Ishikawa (cell line): ENCODE measurements around the gene DCUN1D5.

Experiments used
- CEBPB ChIP-seq: IDR thresholded peaks from 2 replicates; pipeline ENCODE4 v1.6.1; 2012
- EGR1 ChIP-seq: IDR thresholded peaks from 2 replicates; pipeline ENCODE4 v1.6.1; 2012
- EP300 ChIP-seq: IDR thresholded peaks from 2 replicates; pipeline ENCODE4 v1.6.1; 2012; ENCODE audit warnings: borderline replicate concordance
- FOXM1 ChIP-seq: IDR thresholded peaks from 2 replicates; pipeline ENCODE4 v1.6.1; 2012; ENCODE audit warnings: low read depth, borderline replicate concordance
- RAD21 ChIP-seq: IDR thresholded peaks from 2 replicates; pipeline ENCODE4 v1.6.1; 2012; ENCODE audit warnings: low read depth
- TAF1 ChIP-seq: IDR thresholded peaks from 2 replicates; pipeline ENCODE4 v1.6.1; 2012; ENCODE audit warnings: low read depth, mild to moderate bottlenecking
- TEAD4 ChIP-seq: IDR thresholded peaks from 2 replicates; pipeline ENCODE4 v1.6.1; 2012
- USF1 ChIP-seq: IDR thresholded peaks from 2 replicates; pipeline ENCODE4 v1.6.1; 2012
- YY1 ChIP-seq: IDR thresholded peaks from 2 replicates; pipeline ENCODE4 v1.6.1; 2012; ENCODE audit warnings: low read depth
- TF ChIP-seq, protein P1 (sequence below): IDR thresholded peaks from 2 replicates; pipeline ENCODE4 v1.6.1; 2012; ENCODE audit warnings: low read depth, mild to moderate bottlenecking

GRCh38 chr11:103050351-103050750 lies 41.6 kb downstream of the DCUN1D5 start:
- no peak for TF ChIP-seq EP300
- TF ChIP-seq, protein P1, sequence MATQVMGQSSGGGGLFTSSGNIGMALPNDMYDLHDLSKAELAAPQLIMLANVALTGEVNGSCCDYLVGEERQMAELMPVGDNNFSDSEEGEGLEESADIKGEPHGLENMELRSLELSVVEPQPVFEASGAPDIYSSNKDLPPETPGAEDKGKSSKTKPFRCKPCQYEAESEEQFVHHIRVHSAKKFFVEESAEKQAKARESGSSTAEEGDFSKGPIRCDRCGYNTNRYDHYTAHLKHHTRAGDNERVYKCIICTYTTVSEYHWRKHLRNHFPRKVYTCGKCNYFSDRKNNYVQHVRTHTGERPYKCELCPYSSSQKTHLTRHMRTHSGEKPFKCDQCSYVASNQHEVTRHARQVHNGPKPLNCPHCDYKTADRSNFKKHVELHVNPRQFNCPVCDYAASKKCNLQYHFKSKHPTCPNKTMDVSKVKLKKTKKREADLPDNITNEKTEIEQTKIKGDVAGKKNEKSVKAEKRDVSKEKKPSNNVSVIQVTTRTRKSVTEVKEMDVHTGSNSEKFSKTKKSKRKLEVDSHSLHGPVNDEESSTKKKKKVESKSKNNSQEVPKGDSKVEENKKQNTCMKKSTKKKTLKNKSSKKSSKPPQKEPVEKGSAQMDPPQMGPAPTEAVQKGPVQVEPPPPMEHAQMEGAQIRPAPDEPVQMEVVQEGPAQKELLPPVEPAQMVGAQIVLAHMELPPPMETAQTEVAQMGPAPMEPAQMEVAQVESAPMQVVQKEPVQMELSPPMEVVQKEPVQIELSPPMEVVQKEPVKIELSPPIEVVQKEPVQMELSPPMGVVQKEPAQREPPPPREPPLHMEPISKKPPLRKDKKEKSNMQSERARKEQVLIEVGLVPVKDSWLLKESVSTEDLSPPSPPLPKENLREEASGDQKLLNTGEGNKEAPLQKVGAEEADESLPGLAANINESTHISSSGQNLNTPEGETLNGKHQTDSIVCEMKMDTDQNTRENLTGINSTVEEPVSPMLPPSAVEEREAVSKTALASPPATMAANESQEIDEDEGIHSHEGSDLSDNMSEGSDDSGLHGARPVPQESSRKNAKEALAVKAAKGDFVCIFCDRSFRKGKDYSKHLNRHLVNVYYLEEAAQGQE, result no peak
- no peak for TF ChIP-seq TAF1
- no peak for TF ChIP-seq TEAD4
- TF ChIP-seq RAD21, result no peak
- no peak for TF ChIP-seq FOXM1
- TF ChIP-seq EGR1, result no peak
- no peak for TF ChIP-seq YY1
- no peak for TF ChIP-seq USF1
- no peak for TF ChIP-seq CEBPB
